ENCODE results near the gene LYRM9.
"Not testable (repeated sequence)": the region's sequence is repeated elsewhere in the genome, so short reads cannot be mapped to it uniquely, and the experiment has no call there.

The LYRM9 gene

GRCh38 chr17:27905447-27906225, 12.5 kb upstream of the LYRM9 start:
- DNase-seq: no peak

- DNase-seq: no peak
Measured at GRCh38 chr17:27904534-27905446, 11.6 kb upstream of the LYRM9 start.

- no peak for DNase-seq
Measured at GRCh38 chr17:27904114-27904513, 10.9 kb upstream of the LYRM9 start.

- DNase-seq: no peak
Measured at GRCh38 chr17:27899525-27899924, 6.4 kb upstream of the LYRM9 start.

GRCh38 chr17:27898096-27898495, 4.9 kb upstream of the LYRM9 start:
- no peak for DNase-seq

GRCh38 chr17:27896701-27897100, 3.5 kb upstream of the LYRM9 start:
- DNase-seq: no peak

GRCh38 chr17:27895940-27896535, 2.9 kb upstream of the LYRM9 start:
- DNase-seq: no peak

- no peak for DNase-seq
Measured at GRCh38 chr17:27895123-27895895, 2.1 kb upstream of the LYRM9 start.

GRCh38 chr17:27893841-27894503, 807 bp upstream of the LYRM9 start:
- DNase-seq: no peak

- DNase-seq: no peak
Measured at GRCh38 chr17:27892542-27892865, 661 bp downstream of the LYRM9 start.

GRCh38 chr17:27891841-27892240, 1.3 kb downstream of the LYRM9 start:
- DNase-seq: no peak

- DNase-seq: no peak
Measured at GRCh38 chr17:27889711-27890251, 3.4 kb downstream of the LYRM9 start.

- no peak for DNase-seq
Measured at GRCh38 chr17:27888945-27889344, 4.2 kb downstream of the LYRM9 start.

- no peak for DNase-seq
Measured at GRCh38 chr17:27888067-27888466, 5.1 kb downstream of the LYRM9 start.

GRCh38 chr17:27886348-27886906, 6.7 kb downstream of the LYRM9 start:
- not testable (repeated sequence) for DNase-seq

GRCh38 chr17:27882162-27882840, 10.9 kb downstream of the LYRM9 start:
- DNase-seq: no peak

- peak; percentile 81 for DNase-seq
Measured at GRCh38 chr17:27879987-27880608, 13.1 kb downstream of the LYRM9 start.

GRCh38 chr17:27878776-27879562, 14.2 kb downstream of the LYRM9 start:
- DNase-seq: peak; percentile 44

GRCh38 chr17:27873746-27874145, 19.4 kb downstream of the LYRM9 start:
- DNase-seq: no peak

- DNase-seq: no peak
Measured at GRCh38 chr17:27873211-27873610, 20.0 kb downstream of the LYRM9 start.

Measured in left hindlimb (tissue), 1 donor.